Measurements from ENCODE around the gene MLLT10. TPM values are rescaled to one million over a fixed set of nuclear protein-coding genes. Genes with fewer than 3 reads are reported as not detected.

The MLLT10 gene
- total and polyA plus RNA-seq, 2 of the 8 experiments (the other 6 are each of a cell fraction or from before 2014, with no cell fraction given): 53.1 to 62.1 TPM

DNA sequence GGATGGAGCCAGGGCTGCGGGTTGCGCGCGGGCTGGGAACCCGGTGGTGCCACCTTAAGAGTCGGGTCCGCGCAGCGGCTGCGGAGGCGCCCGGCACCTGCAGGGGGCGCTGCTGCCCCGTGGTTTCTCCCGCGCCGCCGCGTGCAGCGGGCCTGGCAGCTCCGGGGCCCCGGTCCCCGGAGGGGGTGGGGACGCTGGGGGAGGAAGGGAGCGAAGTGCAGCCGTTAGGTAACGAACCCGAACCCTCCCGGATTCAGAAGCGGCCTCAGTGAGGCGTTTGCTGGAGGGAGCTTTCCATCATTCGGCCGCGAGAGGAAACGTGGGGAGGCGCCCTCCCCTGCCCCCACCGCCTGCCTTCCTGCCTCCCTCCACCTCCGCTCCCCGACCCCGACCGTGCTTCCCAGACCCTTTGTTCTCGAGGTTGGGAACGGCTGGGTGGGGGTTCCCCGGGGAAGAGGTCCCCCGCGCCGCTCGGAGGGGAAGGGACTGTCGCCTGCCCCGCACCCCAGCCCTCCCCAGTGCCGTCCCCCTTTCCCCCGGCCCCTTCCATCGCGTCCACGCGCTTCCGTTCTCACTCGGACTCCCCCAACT is 38.2 kb upstream of the MLLT10 start:
- no peak overlapping the region for H2AFZ ChIP-seq (ENCODE audit: low read length)
- POLR2A ChIA-PET (ENCODE audit: partially characterized antibody): interaction anchor here (0.6 to 12.9 kb wide), 15 partner anchors 9 to 315 kb away, joined by 3 to 322 read pairs (median 4); partner anchors contain the start of genes MLLT10 and SKIDA1
- TF ChIP-seq SP2 (IDR thresholded peaks at IDR 0.05; ENCODE audit: low read length) (no peak), HDAC2 (IDR thresholded peaks at IDR 0.05; ENCODE audit: borderline replicate concordance in 1 of 2, low read depth in 2 of 2, low read length in 2 of 2) (0 out of 4 replicates have a peak, but pooled peaks of 1 of the 2 experiments have one; percentile 41), JUN (IDR thresholded peaks at IDR 0.05; ENCODE audit: low read depth, low read length) (no peak), RNF2 (IDR thresholded peaks at IDR 0.05; ENCODE audit: borderline replicate concordance, low read depth, low read length, missing control alignments, poor library complexity, severe bottlenecking) (no peak), SIN3A (conservative IDR thresholded peaks at IDR 0.05 in 1 of 2, IDR thresholded peaks at IDR 0.05 in 1 of 2; ENCODE audit: low read depth in 1 of 2, low read length in 2 of 2) (peak; percentile 32 to 90; a peak in 2 of 4 replicates), RXRA (IDR thresholded peaks at IDR 0.05; ENCODE audit: insufficient read depth, low read depth, low read length) (no peak), RAD21 (IDR thresholded peaks at IDR 0.05 in 1 of 2, conservative IDR thresholded peaks at IDR 0.05 in 1 of 2; ENCODE audit: low read depth in 2 of 2, low read length in 2 of 2) (peak; percentile 94 to 96), KDM1A (IDR thresholded peaks at IDR 0.05; ENCODE audit: borderline replicate concordance, low read length) (0 out of 2 replicates have a peak, but pooled peaks have one; percentile 66), YY1 (IDR thresholded peaks at IDR 0.05; ENCODE audit: low read depth, low read length) (0 out of 2 replicates have a peak, but pooled peaks have one; percentile 31), RBBP5 (IDR thresholded peaks at IDR 0.05; ENCODE audit: borderline replicate concordance, low read depth, low read length) (peak; percentile 58)

More for the DNA sequence above, 38.2 kb upstream of the MLLT10 start:
- CTCF ChIA-PET (ENCODE audit: partially characterized antibody): interaction anchor here (0.6 to 6.2 kb wide), 24 partner anchors 8 to 418 kb away, joined by 3 to 46 read pairs (median 4); no protein-coding TSS in a partner anchor
- Histone ChIP-seq H2AK5ac (ENCODE audit: low read depth, low read length) (no peak overlapping the region), H3K9me3 (ENCODE audit: insufficient read depth in 2 of 2, low read depth in 1 of 2, low read length in 1 of 2) (no peaks in the 10 kb centered on the region), H3K4me3 (ENCODE audit: extremely low read depth in 1 of 4, insufficient read depth in 2 of 4, low read depth in 3 of 4, low read length in 4 of 4) (peak overlapping the region; percentile 48 to 88 (median 70)), H3K79me2 (ENCODE audit: control insufficient read depth in 1 of 2, insufficient read depth in 2 of 2, low read length in 2 of 2) (peaks cover 0 to 31% of the 10 kb centered on the region in 2 experiments; a peak in 2 of 4 replicates), H3K4ac (replicated peaks; ENCODE audit: insufficient read length, low read depth, low read length) (peak overlapping the region; percentile 91), H4K20me1 (replicated peaks in 1 of 2; ENCODE audit: control insufficient read depth in 1 of 2, insufficient read depth in 2 of 2, low read length in 2 of 2) (no peaks in the 10 kb centered on the region), H2BK12ac (ENCODE audit: low read depth, low read length) (no peak overlapping the region), H3K9ac (replicated peaks in 1 of 4; ENCODE audit: extremely low read depth in 1 of 4, low read depth in 3 of 4, low read length in 3 of 4) (peak overlapping the region; percentile 44 to 93 (median 80)), H3K4me2 (ENCODE audit: insufficient read depth in 1 of 2, low read depth in 2 of 2, low read length in 2 of 2) (peak overlapping the region; percentile 90 to 92), H4K91ac (replicated peaks; ENCODE audit: insufficient read length, low read length) (peak overlapping the region; percentile 98), H2BK5ac (ENCODE audit: low read depth, low read length) (peak overlapping the region; percentile 80; the same call in 1 of the 2 replicates), H3K27me3 (replicated peaks in 1 of 4; ENCODE audit: control insufficient read depth in 3 of 4, extremely low read depth in 1 of 4, insufficient read depth in 3 of 4, low read length in 3 of 4) (peaks cover 5 to 24% (median 15%) of the 10 kb centered on the region in 4 experiments; a peak in 6 of 7 replicates), H2BK20ac (ENCODE audit: low read length) (no peak overlapping the region; the same call in 1 of the 2 replicates), H3K4me1 (replicated peaks in 1 of 4; ENCODE audit: control insufficient read depth in 3 of 4, insufficient read depth in 4 of 4, low read length in 3 of 4) (peaks cover under 1 to 29% (median 16%) of the 10 kb centered on the region in 4 experiments), H3K27ac (ENCODE audit: low read depth, low read length) (peak overlapping the region; percentile 86), H3K36me3 (ENCODE audit: control insufficient read depth in 2 of 4, insufficient read depth in 4 of 4, low read length in 3 of 4) (no peaks in the 10 kb centered on the region), H3K56ac (replicated peaks; ENCODE audit: insufficient read length, low read depth, low read length) (peak overlapping the region; percentile 98), H4K5ac (ENCODE audit: insufficient read length, low read depth, low read length) (peak overlapping the region; percentile 95), H3K79me1 (ENCODE audit: low read depth, low read length) (no peaks in the 10 kb centered on the region), H4K8ac (ENCODE audit: extremely low read depth, insufficient read depth, low read length) (peak overlapping the region; percentile 96), H3K18ac (ENCODE audit: extremely low read depth, low read length) (peak overlapping the region; percentile 99), H2BK120ac (replicated peaks; ENCODE audit: low read depth, low read length) (no peak overlapping the region), H3K14ac (ENCODE audit: insufficient read length) (no peak overlapping the region), H3K23ac (ENCODE audit: insufficient read length) (no peak overlapping the region), H3K23me2 (ENCODE audit: low read depth, low read length) (peaks cover 33% of the 10 kb centered on the region; the same call in 1 of the 2 replicates), H2BK15ac (ENCODE audit: low read length) (no peak overlapping the region)
- DNase-seq (ENCODE audit: low read depth in 1 of 2, low spot score in 2 of 2): peak; percentile 85 to 99
- no peak for FAIRE-seq
- 2% methylated on average over 15 of the region's 58 CpGs; no CpG with 5 or more reads in 1 of the 2 experiments for WGBS, 2 experiments (ENCODE audit: extremely low coverage in 1 of 2, insufficient coverage in 1 of 2, insufficient read length in 1 of 2, insufficient replicate concordance in 2 of 2, low coverage in 1 of 2, low lambda C conversion rate in 2 of 2, missing lambda C conversion rate in 1 of 2)
